OCI-LY3 (cell line): ENCODE results near the gene PANK4.

Source experiments
- EZH2phosphoT487 ChIP-seq: fragments of 200-600 bp; shearing (Covaris generic); IDR thresholded peaks from 2 replicates; pipeline ENCODE4 v1.6.1; 2018; ENCODE audit warnings: antibody characterized with exemption, mixed run types, low read depth
- TF ChIP-seq, protein P1 (sequence below): fragments of 200-600, 300-600 bp; sonication (generic); IDR thresholded peaks from 2 replicates; pipeline ENCODE4 v1.5.1; 2014; ENCODE audit warnings: antibody characterized with exemption, low read length, low read depth

GRCh38 chr1:2480236-2480985 is 46.0 kb downstream of the PANK4 start:
- TF ChIP-seq, protein P1, sequence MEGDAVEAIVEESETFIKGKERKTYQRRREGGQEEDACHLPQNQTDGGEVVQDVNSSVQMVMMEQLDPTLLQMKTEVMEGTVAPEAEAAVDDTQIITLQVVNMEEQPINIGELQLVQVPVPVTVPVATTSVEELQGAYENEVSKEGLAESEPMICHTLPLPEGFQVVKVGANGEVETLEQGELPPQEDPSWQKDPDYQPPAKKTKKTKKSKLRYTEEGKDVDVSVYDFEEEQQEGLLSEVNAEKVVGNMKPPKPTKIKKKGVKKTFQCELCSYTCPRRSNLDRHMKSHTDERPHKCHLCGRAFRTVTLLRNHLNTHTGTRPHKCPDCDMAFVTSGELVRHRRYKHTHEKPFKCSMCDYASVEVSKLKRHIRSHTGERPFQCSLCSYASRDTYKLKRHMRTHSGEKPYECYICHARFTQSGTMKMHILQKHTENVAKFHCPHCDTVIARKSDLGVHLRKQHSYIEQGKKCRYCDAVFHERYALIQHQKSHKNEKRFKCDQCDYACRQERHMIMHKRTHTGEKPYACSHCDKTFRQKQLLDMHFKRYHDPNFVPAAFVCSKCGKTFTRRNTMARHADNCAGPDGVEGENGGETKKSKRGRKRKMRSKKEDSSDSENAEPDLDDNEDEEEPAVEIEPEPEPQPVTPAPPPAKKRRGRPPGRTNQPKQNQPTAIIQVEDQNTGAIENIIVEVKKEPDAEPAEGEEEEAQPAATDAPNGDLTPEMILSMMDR = no peak
- TF ChIP-seq EZH2phosphoT487 = no peak
